Astrocyte of the cerebellum (primary cell): ENCODE results near the gene GRM3.

Experiments
- DNase-seq: peaks from one replicate; pipeline ENCODE4 v3.0.0-alpha.2; 2011; ENCODE audit warnings: low read depth
- H3K4me3 ChIP-seq: 2 replicates; pipeline ENCODE4 v1.5.1; 2011; ENCODE audit warnings: mild to moderate bottlenecking, low read depth, low read length, moderate library complexity
- CTCF ChIP-seq: IDR thresholded peaks from 2 replicates; pipeline ENCODE4 v1.5.1; 2012; ENCODE audit warnings: low read length, low read depth, moderate library complexity, mild to moderate bottlenecking; ENCODE audit errors: missing control alignments
- in situ Hi-C: cut with HindIII; loops from 2 replicates; pipeline ENCODE4 v1.10.0; 2017; ENCODE audit warnings: low sequenced_read_pairs

Gene GRM3

DNA sequence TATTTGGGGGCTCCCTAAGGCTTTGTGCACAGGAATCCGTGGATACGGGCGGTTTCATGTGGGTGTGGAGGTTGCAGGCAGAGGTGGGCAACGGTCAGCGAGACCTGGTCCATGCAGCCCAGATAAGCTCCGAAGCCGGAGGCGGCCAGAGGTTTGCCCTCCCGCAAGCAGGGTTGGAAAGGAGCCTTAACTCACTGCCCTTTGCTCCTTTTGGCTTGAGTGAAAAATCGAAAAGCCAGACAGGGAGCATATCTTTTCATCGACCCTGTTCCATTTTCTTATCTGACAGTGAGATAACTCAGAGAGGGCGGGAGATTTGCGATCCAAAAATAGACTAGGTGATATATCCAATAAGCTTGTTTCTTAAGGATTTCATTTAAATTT is 1.5 kb downstream of the GRM3 start:
- TF ChIP-seq CTCF = no peak
- in situ Hi-C loops = no loop called here
- H3K4me3 ChIP-seq = no peak overlapping the region
- no peak for DNase-seq

DNA sequence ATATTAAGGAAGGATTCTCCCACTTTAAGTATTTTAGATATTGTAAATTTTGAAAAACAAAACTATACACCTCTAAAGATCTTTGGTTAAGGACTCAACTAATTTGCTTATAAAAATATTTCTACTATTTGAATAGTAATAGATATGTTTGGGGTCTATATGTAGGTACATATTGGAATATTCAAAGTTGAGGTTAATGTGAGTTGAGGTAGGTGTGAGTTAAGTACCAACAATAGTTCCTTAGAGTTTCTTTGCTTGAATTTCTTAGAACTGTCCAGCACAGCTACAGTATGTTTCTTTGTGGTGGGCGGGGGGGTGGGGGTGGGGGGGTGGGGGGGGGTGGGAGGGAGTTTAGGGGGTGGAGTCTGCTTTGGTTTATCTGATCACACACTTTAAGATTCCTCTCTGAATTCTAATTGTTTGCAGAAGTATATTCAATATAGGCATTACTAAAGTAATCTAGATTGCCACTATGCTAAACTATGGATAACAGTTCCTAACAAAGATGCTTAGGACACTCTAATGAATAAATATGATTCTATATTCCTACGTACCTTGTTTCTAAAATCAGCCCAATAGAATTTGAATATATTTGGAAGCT is 2.1 kb downstream of the GRM3 start:
- in situ Hi-C loops = no loop called here
- no peak for DNase-seq
- H3K4me3 ChIP-seq = no peak overlapping the region
- no peak for TF ChIP-seq CTCF

- in situ Hi-C loops = no loop called here
- TF ChIP-seq CTCF = no peak
- DNase-seq = no peak
- H3K4me3 ChIP-seq = no peak overlapping the region
These were observed 3.8 kb downstream of the GRM3 start for GRCh38 chr7:86647385-86648094.

DNA sequence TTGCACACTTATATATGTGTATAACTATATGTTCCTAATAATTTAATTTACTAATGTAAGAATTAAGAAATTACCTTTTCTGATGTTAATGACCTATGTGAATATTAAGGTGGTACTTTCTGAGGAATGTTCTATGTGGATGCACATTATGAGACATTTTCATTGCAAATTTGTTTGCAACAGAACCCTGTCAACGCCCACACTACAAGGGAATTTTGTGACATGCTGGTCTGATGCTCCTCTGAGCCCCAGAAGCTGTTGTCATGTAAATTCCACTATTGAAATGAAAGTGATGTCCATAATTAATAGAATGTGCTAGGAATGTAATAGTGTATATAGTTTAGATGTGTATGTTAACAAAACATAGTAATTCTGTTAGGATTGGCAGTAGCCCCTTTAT is 4.5 kb downstream of the GRM3 start:
- H3K4me3 ChIP-seq = no peak overlapping the region
- no peak for DNase-seq
- TF ChIP-seq CTCF = no peak
- in situ Hi-C loops = no loop called here

DNA sequence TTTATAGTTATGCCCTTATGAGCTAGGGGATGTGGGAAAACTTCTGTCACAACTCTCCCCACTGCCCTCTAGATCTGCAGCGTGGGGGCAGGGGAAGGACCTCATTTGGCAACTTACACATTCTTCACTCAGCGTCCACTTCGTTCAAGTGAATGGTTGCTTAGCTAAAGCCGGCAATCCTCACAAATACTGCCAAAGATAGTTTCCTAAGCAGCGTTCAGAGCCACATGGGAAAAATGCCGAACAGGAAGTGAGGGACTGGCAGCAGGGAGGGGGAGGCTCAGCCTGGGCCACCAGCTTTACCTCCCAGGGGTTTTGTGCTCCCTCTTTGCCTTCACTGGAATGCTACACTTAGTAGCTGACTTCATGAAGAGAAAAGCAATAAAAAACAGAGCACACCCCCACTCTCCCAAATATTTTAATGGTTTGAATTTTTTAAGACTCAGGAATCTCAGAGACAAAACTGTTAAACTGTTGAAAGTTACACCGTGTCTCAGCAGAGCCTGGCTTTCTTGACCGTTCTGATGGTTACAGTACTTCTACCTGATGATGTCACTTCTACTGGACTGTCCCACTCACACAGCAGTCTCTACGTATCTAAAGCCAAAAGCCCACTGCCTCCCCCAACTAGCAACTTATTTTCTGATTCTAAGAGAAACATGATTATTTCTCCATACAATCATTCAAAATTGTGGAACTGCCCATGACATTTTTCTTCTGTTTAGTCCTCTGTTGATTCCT is 10.4 kb downstream of the GRM3 start:
- peak; percentile 15 for DNase-seq
- in situ Hi-C loops = no loop called here
- no peak for TF ChIP-seq CTCF
- H3K4me3 ChIP-seq = peak overlapping the region; percentile 16

GRCh38 chr7:86657948-86658347 is 14.2 kb downstream of the GRM3 start:
- in situ Hi-C loops = no loop called here
- DNase-seq = no peak
- no peak overlapping the region for H3K4me3 ChIP-seq
- TF ChIP-seq CTCF = no peak
